Left renal cortex interstitium (tissue), 4 donors: ENCODE data around the gene VCX3A. TPM values are rescaled to one million over a fixed set of nuclear protein-coding genes. Genes with fewer than 3 reads are reported as not detected.
"Not testable (repeated sequence)": the region's sequence is repeated elsewhere in the genome, so short reads cannot be mapped to it uniquely, and the experiment has no call there.

Experiments used
- DNase-seq, 4 donors: peaks; one replicate each; pipeline ENCODE4 v3.0.0-alpha.2; 2013; ENCODE audit warnings: low read depth in 4 of 4, low spot score in 2 of 4, missing footprints in 1 of 4
- polyA plus RNA-seq, 4 donors: library from polyadenylated mRNA; unstranded; fragments of 120-200 nt; gene quantifications; one replicate each; pipeline ENCODE4 v1.2.1, GENCODE V29; 2013; ENCODE audit not compliant: insufficient read length in 4 of 4

VCX3A gene
- polyA plus RNA-seq = under 1 TPM in 2 of 4 donors, not detected in 2; 0.13 to 0.17 TPM

GRCh38 chrX:6535018-6535417 lies at the start of gene VCX3A:
VCX3A (minus strand) TSS chrX:6535118; CDS start chrX:6534497, 621 bp downstream.
- not testable (repeated sequence) for DNase-seq

- no peak for DNase-seq
These were observed 39.8 kb upstream of the VCX3A start for GRCh38 chrX:6574762-6575161.

GRCh38 chrX:6568031-6568430 lies 33.1 kb upstream of the VCX3A start:
- DNase-seq = no peak

GRCh38 chrX:6558979-6559378 lies 24.1 kb upstream of the VCX3A start:
- no peak for DNase-seq

- DNase-seq = no peak
These were observed 22.8 kb upstream of the VCX3A start for GRCh38 chrX:6557690-6558089.

GRCh38 chrX:6550999-6551398 lies 16.1 kb upstream of the VCX3A start:
- no peak for DNase-seq

GRCh38 chrX:6545712-6546111 lies 10.8 kb upstream of the VCX3A start:
- no peak for DNase-seq

- DNase-seq = no peak
These were observed 8.3 kb downstream of the VCX3A start for GRCh38 chrX:6526564-6527136.

GRCh38 chrX:6517376-6517775 lies 17.5 kb downstream of the VCX3A start:
- no peak for DNase-seq

GRCh38 chrX:6506444-6506843 lies 28.5 kb downstream of the VCX3A start:
- DNase-seq = no peak

GRCh38 chrX:6505960-6506359 lies 29.0 kb downstream of the VCX3A start:
- DNase-seq = peak in 1 of 4 donors; percentile 0

- DNase-seq = no peak
These were observed 34.2 kb downstream of the VCX3A start for GRCh38 chrX:6500719-6501118.

- no peak for DNase-seq
These were observed 36.6 kb downstream of the VCX3A start for GRCh38 chrX:6498324-6498723.
